ENCODE data around the gene LIMS2.

The LIMS2 gene

DNA sequence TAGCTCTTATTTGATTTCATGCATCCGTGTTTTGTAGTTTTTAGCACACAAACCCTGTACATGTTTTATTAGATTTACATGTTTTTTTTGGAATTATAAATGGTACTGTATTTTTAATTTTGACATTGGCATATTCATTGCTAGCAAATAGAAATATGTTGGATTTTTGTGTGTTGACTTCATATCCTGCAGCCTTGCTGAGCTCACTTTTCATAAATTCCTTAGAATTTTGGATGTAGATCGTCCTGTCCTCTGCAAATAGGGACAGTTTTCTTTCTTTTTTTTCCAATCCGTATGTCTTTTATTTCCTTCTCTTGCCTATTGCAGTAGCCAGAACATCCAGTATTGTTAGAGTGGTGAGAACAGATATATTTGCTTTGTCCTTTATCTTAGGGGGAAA is 76.1 kb downstream of the LIMS2 start:
- TF ChIP-seq, protein P1, sequence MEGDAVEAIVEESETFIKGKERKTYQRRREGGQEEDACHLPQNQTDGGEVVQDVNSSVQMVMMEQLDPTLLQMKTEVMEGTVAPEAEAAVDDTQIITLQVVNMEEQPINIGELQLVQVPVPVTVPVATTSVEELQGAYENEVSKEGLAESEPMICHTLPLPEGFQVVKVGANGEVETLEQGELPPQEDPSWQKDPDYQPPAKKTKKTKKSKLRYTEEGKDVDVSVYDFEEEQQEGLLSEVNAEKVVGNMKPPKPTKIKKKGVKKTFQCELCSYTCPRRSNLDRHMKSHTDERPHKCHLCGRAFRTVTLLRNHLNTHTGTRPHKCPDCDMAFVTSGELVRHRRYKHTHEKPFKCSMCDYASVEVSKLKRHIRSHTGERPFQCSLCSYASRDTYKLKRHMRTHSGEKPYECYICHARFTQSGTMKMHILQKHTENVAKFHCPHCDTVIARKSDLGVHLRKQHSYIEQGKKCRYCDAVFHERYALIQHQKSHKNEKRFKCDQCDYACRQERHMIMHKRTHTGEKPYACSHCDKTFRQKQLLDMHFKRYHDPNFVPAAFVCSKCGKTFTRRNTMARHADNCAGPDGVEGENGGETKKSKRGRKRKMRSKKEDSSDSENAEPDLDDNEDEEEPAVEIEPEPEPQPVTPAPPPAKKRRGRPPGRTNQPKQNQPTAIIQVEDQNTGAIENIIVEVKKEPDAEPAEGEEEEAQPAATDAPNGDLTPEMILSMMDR (IDR thresholded peaks at IDR 0.05) = no peak

DNA sequence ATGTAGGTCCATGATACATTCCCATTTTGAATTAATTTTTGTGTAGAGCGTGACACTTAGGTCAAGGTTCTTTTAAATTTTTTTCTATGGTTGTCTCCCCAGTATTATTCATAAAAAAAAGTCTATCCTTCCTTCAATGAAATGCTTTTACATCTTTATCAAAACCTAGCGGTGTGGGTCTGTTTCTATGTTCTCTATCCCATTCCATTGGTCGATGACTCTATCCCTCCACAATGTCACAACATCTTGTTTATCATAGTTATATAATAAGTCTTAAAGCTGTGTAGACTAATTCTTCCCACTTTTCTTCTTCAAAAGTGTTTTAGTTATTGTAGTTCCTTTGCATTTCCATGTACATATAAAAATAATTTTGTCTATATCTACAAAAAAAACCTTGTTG is 76.6 kb downstream of the LIMS2 start:
- TF ChIP-seq, protein P1 (IDR thresholded peaks at IDR 0.05) = no peak

DNA sequence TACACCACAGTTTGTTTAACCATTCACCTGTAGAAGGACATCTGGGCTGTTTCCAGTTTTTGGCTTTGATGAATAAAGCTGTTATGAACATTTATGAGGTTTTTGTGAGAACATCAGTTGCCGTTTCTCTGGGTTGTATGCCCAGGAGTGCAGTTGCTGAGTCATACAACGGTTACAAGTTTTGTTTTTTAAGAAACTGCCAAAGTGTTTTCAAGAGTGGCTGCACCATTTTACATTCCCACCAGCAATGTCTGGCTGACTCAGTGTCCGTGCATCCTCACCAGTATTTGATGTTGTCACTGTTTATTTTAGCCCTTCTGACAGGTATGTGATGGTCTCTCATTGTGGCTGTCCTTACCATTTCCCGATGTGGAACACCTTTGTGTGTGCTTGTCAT is 77.3 kb downstream of the LIMS2 start:
- TF ChIP-seq, protein P1 (IDR thresholded peaks at IDR 0.05) = no peak

DNA sequence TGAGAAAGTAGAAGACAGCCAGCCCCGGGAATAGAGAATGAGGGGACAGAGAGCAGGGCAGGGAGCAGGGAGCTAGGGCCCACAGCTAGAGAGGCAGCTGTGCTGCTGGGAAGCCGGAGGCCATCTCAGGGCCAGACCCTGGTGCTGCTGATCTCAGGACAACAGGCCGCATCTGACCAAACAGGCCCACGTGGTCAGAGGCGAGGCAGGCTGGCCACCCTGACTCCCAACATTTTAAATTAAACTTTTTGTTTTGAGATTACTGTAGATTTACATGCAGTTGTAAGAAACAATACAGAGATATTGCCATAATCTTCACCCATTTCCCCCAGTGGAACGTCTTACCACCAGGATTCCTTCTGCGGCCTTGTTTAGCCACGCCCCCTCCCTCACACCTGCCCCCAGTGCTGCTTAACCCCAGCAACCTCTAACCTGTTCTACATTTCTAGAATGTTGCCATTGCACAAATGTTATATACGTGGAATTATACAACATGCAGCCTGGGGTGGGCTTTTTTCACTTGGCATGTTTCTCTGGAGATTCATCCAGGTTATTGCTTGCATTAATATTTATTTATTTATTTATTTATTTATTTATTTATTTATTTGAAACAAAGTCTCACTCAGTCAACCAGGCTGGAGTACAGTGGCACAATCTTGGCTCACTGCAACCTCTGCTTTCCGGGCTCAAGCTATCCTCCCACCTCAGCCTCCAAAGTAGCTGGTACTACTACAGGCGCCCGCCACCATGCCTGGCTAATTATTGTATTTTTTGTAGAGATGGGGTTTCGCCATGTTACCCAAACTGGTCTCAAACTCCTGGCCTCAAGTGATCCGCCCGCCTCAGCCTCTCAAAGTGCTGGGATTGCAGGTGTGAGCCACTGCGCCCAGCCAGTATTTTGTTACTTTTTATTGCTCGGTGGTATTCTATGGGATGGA is 78.0 kb downstream of the LIMS2 start:
- TF ChIP-seq, protein P1 (IDR thresholded peaks at IDR 0.05) = no peak

DNA sequence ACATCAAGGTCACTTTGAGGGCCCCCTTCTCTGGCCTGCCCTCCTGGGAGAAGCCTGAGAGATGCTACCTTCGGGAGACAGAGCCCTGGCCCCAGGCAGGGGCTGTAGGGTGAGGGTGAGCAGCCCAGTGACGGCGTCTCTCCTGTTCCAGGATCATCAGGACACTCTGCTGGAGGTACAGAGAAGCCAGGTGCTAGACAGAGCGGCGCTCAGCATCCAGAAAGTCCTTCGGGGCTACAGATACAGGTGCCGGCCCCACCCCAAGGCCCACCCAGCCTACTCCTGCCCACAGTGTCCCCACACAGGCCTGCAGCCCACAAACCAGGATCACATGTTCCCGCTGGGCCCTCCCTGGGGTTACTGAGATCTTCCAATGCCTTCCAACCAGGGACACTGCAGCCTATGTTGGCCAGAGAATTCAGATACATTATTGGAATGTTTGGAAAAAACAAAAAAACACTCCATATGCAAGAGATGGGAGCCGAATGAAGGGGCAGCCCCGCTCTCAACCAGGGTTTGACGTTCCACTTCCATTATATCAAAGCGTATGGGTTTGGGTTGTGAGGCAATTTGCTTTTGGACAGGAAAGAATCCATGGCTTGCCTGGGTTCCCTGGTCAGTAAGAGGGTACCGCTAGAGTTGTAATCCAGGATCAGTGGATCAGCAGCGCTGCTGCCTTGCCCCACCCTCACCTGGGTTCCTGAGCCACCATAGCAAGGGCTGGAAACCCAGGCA is 78.9 kb downstream of the LIMS2 start:
- TF ChIP-seq, protein P1 (IDR thresholded peaks at IDR 0.05) = no peak

DNA sequence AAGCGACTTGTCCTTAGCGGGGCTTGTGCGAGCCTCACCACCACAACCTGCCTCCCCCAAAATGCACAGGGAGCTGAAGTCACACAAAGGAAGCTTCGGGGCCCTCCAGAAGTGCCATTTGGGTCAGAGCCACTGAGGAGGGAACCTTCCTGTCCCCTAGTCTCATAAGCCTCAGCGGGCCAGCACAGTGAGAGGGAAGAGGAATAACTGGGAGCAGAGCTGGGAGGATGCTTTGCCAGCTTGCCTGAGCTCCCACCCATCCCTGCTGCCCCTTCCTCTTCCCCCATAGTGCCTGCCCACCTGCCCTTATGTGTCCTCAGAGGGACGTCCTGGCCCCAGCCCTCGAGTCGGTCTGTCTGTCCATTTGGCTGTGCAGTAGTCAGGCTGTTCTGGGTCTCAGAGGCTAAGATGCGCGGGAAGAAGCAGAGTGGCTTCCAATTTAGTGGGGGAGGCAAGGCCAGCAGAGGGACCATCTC is 81.2 kb downstream of the LIMS2 start:
- TF ChIP-seq, protein P1 (IDR thresholded peaks at IDR 0.05) = no peak

DNA sequence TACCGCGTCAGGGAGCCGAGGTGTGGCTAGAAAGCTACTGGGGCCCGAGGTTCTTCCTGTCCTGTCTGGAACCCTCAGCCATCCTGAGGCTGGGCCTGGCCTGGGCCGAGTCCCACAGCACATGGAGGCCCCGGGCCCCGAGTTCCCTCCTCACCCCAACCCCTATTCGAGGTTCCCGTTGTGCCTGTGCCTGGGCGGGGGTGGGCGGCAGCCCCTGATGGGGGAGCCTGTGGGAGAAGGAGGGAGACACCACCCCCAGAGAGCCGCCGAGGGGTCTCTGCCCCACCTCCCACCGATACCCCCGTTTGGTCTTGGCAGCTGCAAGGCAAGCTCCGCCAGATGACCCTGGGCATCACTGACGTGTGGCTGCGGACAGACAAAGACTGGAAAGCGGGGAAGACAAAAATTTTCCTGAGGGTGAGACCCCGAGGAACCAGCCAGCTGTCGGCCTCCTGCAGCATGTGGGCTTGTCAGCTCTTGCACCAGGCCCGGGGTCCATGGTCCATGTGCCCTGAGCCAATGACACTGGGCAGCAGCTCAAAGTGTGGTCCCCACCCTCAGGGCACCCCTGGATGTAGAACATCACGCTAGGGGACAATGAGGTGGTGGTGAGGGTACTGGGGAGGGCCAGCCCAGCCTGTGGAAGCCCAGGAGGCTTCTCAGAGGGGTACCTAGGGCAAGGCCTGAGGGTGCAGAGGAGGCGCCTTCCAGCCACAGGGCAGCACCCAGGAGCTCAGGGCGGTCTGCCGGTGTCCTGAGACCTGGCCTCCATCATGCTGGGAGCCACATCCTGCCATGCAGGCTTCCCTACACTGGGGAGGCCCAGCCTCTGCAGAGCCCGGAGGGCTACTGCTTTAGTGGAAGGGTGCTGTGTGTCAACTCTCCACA is 81.9 kb downstream of the LIMS2 start:
- TF ChIP-seq, protein P1 (IDR thresholded peaks at IDR 0.05) = no peak
